Activated CD8-positive, alpha-beta T cell treated with anti-CD3 and anti-CD28 coated beads for 36 hours (primary cell): ENCODE results near the gene GPR82. TPM values are rescaled to one million over a fixed set of nuclear protein-coding genes. Genes with fewer than 3 reads are reported as not detected.
"Not testable (repeated sequence)": the region's sequence is repeated elsewhere in the genome, so short reads cannot be mapped to it uniquely, and the experiment has no call there.

Experiments used
- ATAC-seq: fragments of 200-7000 bp; cut with Tn5 transposase; one replicate; pipeline ENCODE4 v1.10.0; 2021; ENCODE audit warnings: mild to moderate bottlenecking, moderate library complexity
- CTCF ChIA-PET: fragments of 350-600 bp; sonication (Branson Sonifier 250); formaldehyde crosslinking; loops from one replicate; lab custom pipeline; 2021; ENCODE audit warnings: antibody characterized with exemption; lab: Charles Lee
- POLR2A ChIA-PET: fragments of 350-600 bp; sonication (Branson Sonifier 250); formaldehyde crosslinking; loops from one replicate; lab custom pipeline; 2021; ENCODE audit warnings: antibody characterized with exemption; lab: Charles Lee
- DNase-seq: peaks from one replicate; pipeline ENCODE4 v3.0.0-alpha.2; 2020
- H3K27ac Mint-ChIP-seq: one replicate; pipeline ENCODE4 v1.8.0; 2021; ENCODE audit warnings: mild to moderate bottlenecking, mixed read lengths
- H3K27me3 Mint-ChIP-seq: one replicate; pipeline ENCODE4 v1.8.0; 2021; ENCODE audit warnings: mixed read lengths
- H3K36me3 Mint-ChIP-seq: one replicate; pipeline ENCODE4 v1.8.0; 2021; ENCODE audit warnings: low read depth, mixed read lengths
- H3K4me1 Mint-ChIP-seq: one replicate; pipeline ENCODE4 v1.8.0; 2021; ENCODE audit warnings: low read depth, mixed read lengths
- H3K4me3 Mint-ChIP-seq: one replicate; pipeline ENCODE4 v1.8.0; 2021; ENCODE audit warnings: mild to moderate bottlenecking, moderate library complexity, mixed read lengths
- H3K9me3 Mint-ChIP-seq: one replicate; pipeline ENCODE4 v1.8.0; 2021; ENCODE audit warnings: mixed read lengths
- CTCF ChIP-seq: fragments of 200-600 bp; IDR thresholded peaks from one replicate; pipeline ENCODE4 v1.8.0; 2022; ENCODE audit warnings: antibody characterized with exemption, mild to moderate bottlenecking
- intact Hi-C: fragments of 100-400 bp; cut with micrococcal nuclease; formaldehyde crosslinking; loops from one replicate; pipeline ENCODE4 v1.10.0; 2022
- total RNA-seq, 2 experiments: library from RNA; stranded (reverse); gene quantifications; one replicate each; pipeline ENCODE4 v1.2.3, GENCODE V29; 2021

The GPR82 gene
- total RNA-seq, 2 experiments from 2014 or later = 0.11 to 0.38 TPM

- CTCF ChIA-PET = interaction anchor here (0.8 kb wide), 1 partner anchor 15 kb away, joined by 3 read pairs; no protein-coding TSS in a partner anchor
- H3K4me3 Mint-ChIP-seq = no peak overlapping the region
- H3K4me1 Mint-ChIP-seq = peaks cover 52% of the 10 kb centered on the region
- peaks cover 11% of the 10 kb centered on the region for H3K9me3 Mint-ChIP-seq
- ATAC-seq (no peak), DNase-seq (no peak)
- H3K36me3 Mint-ChIP-seq = peaks cover 33% of the 10 kb centered on the region
- H3K27ac Mint-ChIP-seq = no peak overlapping the region
- intact Hi-C loops = no loop called here
- no peaks in the 10 kb centered on the region for H3K27me3 Mint-ChIP-seq
- no peak for TF ChIP-seq CTCF
- POLR2A ChIA-PET = no interaction called here
Observed at GRCh38 chrX:41718481-41719235, 5.3 kb upstream of the GPR82 start.

GRCh38 chrX:41719610-41720009, 4.4 kb upstream of the GPR82 start:
- H3K4me1 Mint-ChIP-seq = peaks cover 59% of the 10 kb centered on the region
- H3K9me3 Mint-ChIP-seq = peaks cover 11% of the 10 kb centered on the region
- intact Hi-C loops = loop anchor here (5.0 kb wide), 1 partner anchor 52 kb away; no protein-coding TSS in a partner anchor
- peaks cover 33% of the 10 kb centered on the region for H3K36me3 Mint-ChIP-seq
- CTCF ChIA-PET = interaction anchor here (1.5 kb wide), 1 partner anchor 12 kb away, joined by 3 read pairs; no protein-coding TSS in a partner anchor
- H3K4me3 Mint-ChIP-seq, ATAC-seq, H3K27me3 Mint-ChIP-seq, DNase-seq, POLR2A ChIA-PET: not testable (repeated sequence)
- H3K27ac Mint-ChIP-seq = peak overlapping the region; percentile 67

- ChIA-PET CTCF (interaction anchor here (1.5 kb wide), 1 partner anchor 13 kb away, joined by 3 read pairs; no protein-coding TSS in a partner anchor), POLR2A (no interaction called here)
- H3K4me1 Mint-ChIP-seq = peaks cover 59% of the 10 kb centered on the region
- H3K36me3 Mint-ChIP-seq = peaks cover 33% of the 10 kb centered on the region
- peak overlapping the region; percentile 67 for H3K27ac Mint-ChIP-seq
- peak; percentile 86 for ATAC-seq
- peak; percentile 80 for DNase-seq
- no peak overlapping the region for H3K4me3 Mint-ChIP-seq
- H3K27me3 Mint-ChIP-seq = no peaks in the 10 kb centered on the region
- no peak for TF ChIP-seq CTCF
- intact Hi-C loops = loop anchor here (5.0 kb wide), 1 partner anchor 53 kb away; no protein-coding TSS in a partner anchor
- peaks cover 11% of the 10 kb centered on the region for H3K9me3 Mint-ChIP-seq
Observed at GRCh38 chrX:41720125-41720779, 3.7 kb upstream of the GPR82 start.

GRCh38 chrX:41721590-41721989, 2.4 kb upstream of the GPR82 start:
- DNase-seq (no peak), ATAC-seq (peak; percentile 54)
- no peak overlapping the region for H3K4me3 Mint-ChIP-seq
- ChIA-PET CTCF (no interaction called here), POLR2A (interaction anchor here (0.6 kb wide), 2 partner anchors 9 to 12 kb away, joined by 3 read pairs; no protein-coding TSS in a partner anchor)
- TF ChIP-seq CTCF = no peak
- peaks cover 33% of the 10 kb centered on the region for H3K36me3 Mint-ChIP-seq
- H3K4me1 Mint-ChIP-seq = peaks cover 52% of the 10 kb centered on the region
- no peaks in the 10 kb centered on the region for H3K27me3 Mint-ChIP-seq
- H3K27ac Mint-ChIP-seq = peak overlapping the region; percentile 86
- H3K9me3 Mint-ChIP-seq = peaks cover 11% of the 10 kb centered on the region
- intact Hi-C loops = loop anchor here (5.0 kb wide), 1 partner anchor 54 kb away; no protein-coding TSS in a partner anchor

GRCh38 chrX:41722214-41722613, 1.8 kb upstream of the GPR82 start:
- no peak overlapping the region for H3K4me3 Mint-ChIP-seq

More at GRCh38 chrX:41722214-41722613, 1.8 kb upstream of the GPR82 start:
- ATAC-seq (peak; percentile 10), DNase-seq (no peak)
- H3K4me1 Mint-ChIP-seq = peaks cover 52% of the 10 kb centered on the region
- CTCF ChIA-PET = no interaction called here
- POLR2A ChIA-PET = no interaction called here
- TF ChIP-seq CTCF = no peak
- H3K9me3 Mint-ChIP-seq = peaks cover 7% of the 10 kb centered on the region
- peaks cover 26% of the 10 kb centered on the region for H3K36me3 Mint-ChIP-seq
- intact Hi-C loops = loop anchor here (5.0 kb wide), 1 partner anchor 55 kb away; no protein-coding TSS in a partner anchor
- H3K27ac Mint-ChIP-seq = peak overlapping the region; percentile 86
- no peaks in the 10 kb centered on the region for H3K27me3 Mint-ChIP-seq
